Panc1 (cell line): Measurements from ENCODE around the gene HAUS1. TPM values are rescaled to one million over a fixed set of nuclear protein-coding genes. Genes with fewer than 3 reads are reported as not detected.

ENCODE experiments used
- ATAC-seq: fragments of 200-7000 bp; cut with Tn5 transposase; 2 replicates; pipeline ENCODE4 v1.9.1; 2020; ENCODE audit warnings: mild to moderate bottlenecking, moderate library complexity
- BruUV-seq: library from RNA; stranded (reverse); fragments of 400-500 nt; replicated peaks from 2 replicates; lab custom pipeline; 2021; lab: Mats Ljungman, UMichigan
- CTCF ChIA-PET: fragments of 300-600 bp; sonication (Branson Sonifier 250); formaldehyde crosslinking; loops from one replicate; lab custom pipeline; 2022; ENCODE audit warnings: antibody characterized with exemption; lab: Charles Lee
- POLR2A ChIA-PET: fragments of 300-600 bp; sonication (Branson Sonifier 250); formaldehyde crosslinking; loops from one replicate; lab custom pipeline; 2022; ENCODE audit warnings: antibody characterized with exemption; lab: Charles Lee
- DNase-seq: peaks from one replicate; pipeline ENCODE4 v3.0.0-alpha.2; 2010; ENCODE audit warnings: low read depth, low spot score
- H3K27ac ChIP-seq: 2 replicates; pipeline ENCODE4 v1.5.1; 2011; ENCODE audit warnings: mild to moderate bottlenecking, low read length, inconsistent platforms
- H3K27me3 ChIP-seq: fragments of 200-500 bp; sonication (Bioruptor generic); 2 replicates; pipeline ENCODE4 v1.6.0; 2014; ENCODE audit warnings: low read length, inconsistent platforms; ENCODE audit not compliant: control insufficient read depth, insufficient read depth
- H3K36me3 ChIP-seq: fragments of 200-500 bp; sonication (Bioruptor generic); 2 replicates; pipeline ENCODE4 v1.5.1; 2014; ENCODE audit warnings: inconsistent platforms, mild to moderate bottlenecking, low read length, moderate library complexity; ENCODE audit not compliant: control insufficient read depth, insufficient read depth
- H3K4me1 ChIP-seq: 2 replicates; pipeline ENCODE4 v1.5.1; 2011; ENCODE audit warnings: inconsistent platforms, mild to moderate bottlenecking, low read length, moderate library complexity; ENCODE audit not compliant: control insufficient read depth, insufficient read depth
- H3K4me3 ChIP-seq, 2 experiments: 2 replicates each; pipeline ENCODE4 v1.5.1; 2011 to 2012; ENCODE audit warnings: low read depth in 2 of 2, low read length in 2 of 2, mild to moderate bottlenecking in 2 of 2, inconsistent platforms in 1 of 2, moderate library complexity in 1 of 2
- H3K9me3 ChIP-seq: fragments of 200-500 bp; sonication (Bioruptor generic); 2 replicates; pipeline ENCODE4 v1.5.1; 2014; ENCODE audit warnings: low read depth, mild to moderate bottlenecking, inconsistent platforms, low read length, moderate library complexity; ENCODE audit not compliant: control insufficient read depth, insufficient read depth
- POLR2AphosphoS5 ChIP-seq: IDR thresholded peaks from 2 replicates; pipeline ENCODE4 v1.6.1; 2012; ENCODE audit warnings: mild to moderate bottlenecking, low read depth, low read length, moderate library complexity
- REST ChIP-seq, 2 experiments: IDR thresholded peaks; 2 replicates each; pipeline ENCODE4 v1.6.1; 2011 to 2012; ENCODE audit warnings: low read depth in 2 of 2, control low read depth in 1 of 2, low read length in 1 of 2, mild to moderate bottlenecking in 1 of 2, moderate library complexity in 1 of 2; ENCODE audit not compliant: insufficient read depth in 1 of 2
- SIN3A ChIP-seq: IDR thresholded peaks from 2 replicates; pipeline ENCODE4 v1.6.1; 2012; ENCODE audit warnings: low read depth, mild to moderate bottlenecking, low read length, moderate library complexity, borderline replicate concordance; ENCODE audit not compliant: insufficient read depth
- TCF7L2 ChIP-seq: IDR thresholded peaks from 2 replicates; pipeline ENCODE4 v1.6.1; 2011; ENCODE audit warnings: mild to moderate bottlenecking, low read depth, low read length, inconsistent platforms
- in situ Hi-C: cut with HindIII; loops from 2 replicates; pipeline ENCODE4 v1.10.0; 2016; ENCODE audit warnings: low sequenced_read_pairs, low pct_unique_long_range_greater_than_20kb
- intact Hi-C: fragments of 100-400 bp; cut with micrococcal nuclease; formaldehyde crosslinking; loops from one replicate; pipeline ENCODE4 v1.10.0; 2022; ENCODE audit not compliant: unreplicated experiment
- total RNA-seq: library from RNA; stranded (reverse); gene quantifications from one replicate; pipeline ENCODE4 v1.2.1, GENCODE V29; 2021; ENCODE audit not compliant: unreplicated experiment
- TF ChIP-seq, protein P1 (sequence below): fragments of 450-650 bp; IDR thresholded peaks from 2 replicates; pipeline ENCODE4 v1.5.1; 2017; ENCODE audit warnings: mild to moderate bottlenecking

Gene HAUS1
- total RNA-seq, 1 experiment from 2014 or later = 28.4 TPM

DNA sequence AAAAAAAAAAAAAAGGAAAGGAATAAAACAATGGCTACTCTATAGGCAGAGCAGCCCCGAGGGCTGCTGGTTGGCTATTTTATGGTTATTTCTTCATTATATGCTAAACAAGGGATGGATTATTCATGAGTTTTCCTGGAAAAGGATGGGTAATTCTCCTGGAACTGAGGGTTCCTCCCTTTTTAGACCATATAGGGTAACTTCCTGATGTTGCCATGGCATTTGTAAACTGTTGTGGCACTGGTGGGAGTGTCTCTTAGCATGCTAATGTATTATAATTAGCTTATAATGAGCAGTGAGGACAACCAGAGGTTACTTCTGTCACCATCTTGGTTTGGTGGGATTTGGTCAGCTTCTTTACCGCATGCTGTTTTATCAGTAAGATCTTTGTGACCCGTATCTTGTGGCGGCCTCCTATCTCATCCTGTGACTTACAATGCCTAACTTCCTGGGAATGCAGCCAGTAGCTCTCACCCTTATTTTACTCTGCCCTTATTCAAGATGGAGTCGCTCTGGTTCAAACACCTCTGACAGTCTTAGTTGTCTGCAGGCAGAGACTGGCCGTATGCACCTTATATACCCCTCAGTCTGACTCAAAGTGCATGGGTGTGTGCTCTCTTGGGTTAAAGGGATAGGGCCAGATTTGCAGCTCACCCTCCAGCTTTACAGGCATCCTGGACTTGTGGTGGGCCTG lies 57.7 kb downstream of the HAUS1 start:
- in situ Hi-C loops (no loop called here), intact Hi-C loops (no loop called here)
- DNase-seq (no peak), ATAC-seq (no peak)
- ChIA-PET POLR2A (interaction anchor here (0.7 kb wide), 1 partner anchor 10 kb away, joined by 14 read pairs; no protein-coding TSS in a partner anchor), CTCF (no interaction called here)
- Histone ChIP-seq H3K9me3 (no peaks in the 10 kb centered on the region), H3K36me3 (no peaks in the 10 kb centered on the region), H3K4me3 (no peak overlapping the region), H3K27ac (no peak overlapping the region), H3K27me3 (no peaks in the 10 kb centered on the region), H3K4me1 (no peaks in the 10 kb centered on the region)
- TF ChIP-seq SIN3A (no peak), POLR2AphosphoS5 (no peak), TCF7L2 (no peak), REST (IDR thresholded peaks at IDR 0.05; ENCODE audit: insufficient read depth in 1 of 2, low read depth in 2 of 2, low read length in 1 of 2) (no peak)
- TF ChIP-seq, protein P1, sequence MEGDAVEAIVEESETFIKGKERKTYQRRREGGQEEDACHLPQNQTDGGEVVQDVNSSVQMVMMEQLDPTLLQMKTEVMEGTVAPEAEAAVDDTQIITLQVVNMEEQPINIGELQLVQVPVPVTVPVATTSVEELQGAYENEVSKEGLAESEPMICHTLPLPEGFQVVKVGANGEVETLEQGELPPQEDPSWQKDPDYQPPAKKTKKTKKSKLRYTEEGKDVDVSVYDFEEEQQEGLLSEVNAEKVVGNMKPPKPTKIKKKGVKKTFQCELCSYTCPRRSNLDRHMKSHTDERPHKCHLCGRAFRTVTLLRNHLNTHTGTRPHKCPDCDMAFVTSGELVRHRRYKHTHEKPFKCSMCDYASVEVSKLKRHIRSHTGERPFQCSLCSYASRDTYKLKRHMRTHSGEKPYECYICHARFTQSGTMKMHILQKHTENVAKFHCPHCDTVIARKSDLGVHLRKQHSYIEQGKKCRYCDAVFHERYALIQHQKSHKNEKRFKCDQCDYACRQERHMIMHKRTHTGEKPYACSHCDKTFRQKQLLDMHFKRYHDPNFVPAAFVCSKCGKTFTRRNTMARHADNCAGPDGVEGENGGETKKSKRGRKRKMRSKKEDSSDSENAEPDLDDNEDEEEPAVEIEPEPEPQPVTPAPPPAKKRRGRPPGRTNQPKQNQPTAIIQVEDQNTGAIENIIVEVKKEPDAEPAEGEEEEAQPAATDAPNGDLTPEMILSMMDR = no peak
- BruUV-seq = no TSS peak

DNA sequence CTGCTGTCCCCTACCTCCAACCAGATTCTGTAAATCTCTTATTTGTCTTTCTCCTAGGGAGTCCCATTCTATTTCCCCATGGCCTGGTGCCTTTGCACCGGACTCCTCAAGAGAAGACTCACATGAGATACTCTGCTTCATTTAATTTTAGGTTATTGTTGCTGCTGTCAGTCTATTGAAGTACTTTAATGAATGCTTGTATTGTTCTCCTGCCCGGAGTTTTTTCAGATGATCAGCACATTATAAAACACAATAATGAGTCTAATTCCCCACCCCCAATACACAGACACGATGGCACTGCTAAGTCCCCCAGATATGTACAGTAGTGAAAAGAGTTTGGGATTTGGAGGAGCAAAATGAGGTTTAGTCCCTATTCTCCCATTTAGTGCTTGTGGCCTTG lies 58.9 kb downstream of the HAUS1 start:
- CTCF ChIA-PET = interaction anchor here (0.7 kb wide), 1 partner anchor 635 kb away, joined by 3 read pairs; no protein-coding TSS in a partner anchor

More for the DNA sequence above, 58.9 kb downstream of the HAUS1 start:
- H3K9me3 ChIP-seq = no peaks in the 10 kb centered on the region
- ATAC-seq (no peak), DNase-seq (no peak)
- TF ChIP-seq TCF7L2 (no peak), REST (IDR thresholded peaks at IDR 0.05; ENCODE audit: insufficient read depth in 1 of 2, low read depth in 2 of 2, low read length in 1 of 2) (no peak), POLR2AphosphoS5 (no peak), SIN3A (no peak)
- TF ChIP-seq, protein P1 = no peak
- in situ Hi-C loops (no loop called here), intact Hi-C loops (no loop called here)
- no TSS peak for BruUV-seq
- H3K4me3 ChIP-seq = no peak overlapping the region
- no peaks in the 10 kb centered on the region for H3K4me1 ChIP-seq
- no peak overlapping the region for H3K27ac ChIP-seq
- H3K27me3 ChIP-seq = no peaks in the 10 kb centered on the region
- H3K36me3 ChIP-seq = no peaks in the 10 kb centered on the region
- POLR2A ChIA-PET = no interaction called here
